Endothelial cell of umbilical vein (primary cell): Measurements from ENCODE around the gene LGI1. TPM values are rescaled to one million over a fixed set of nuclear protein-coding genes. Genes with fewer than 3 reads are reported as not detected.

Experiments used
- BruUV-seq: library from RNA; stranded (reverse); fragments of 400-500 nt; replicated peaks from 2 replicates; lab custom pipeline; 2021; lab: Mats Ljungman, UMichigan
- CTCF ChIA-PET: fragments of 300-600, 350-600 bp; sonication (Branson Sonifier 250); formaldehyde crosslinking; loops from one replicate; lab custom pipeline; 2021; ENCODE audit warnings: antibody characterized with exemption, inconsistent platforms; lab: Charles Lee
- POLR2A ChIA-PET: fragments of 300-600, 350-600 bp; sonication (Branson Sonifier 250); formaldehyde crosslinking; loops from one replicate; lab custom pipeline; 2021; ENCODE audit warnings: antibody characterized with exemption, inconsistent platforms; lab: Charles Lee
- DNase-seq: peaks from one replicate; pipeline ENCODE4 v3.0.0-alpha.2; 2011; ENCODE audit warnings: low read depth, low spot score
- FAIRE-seq: peaks from 2 replicates; lab custom pipeline; 2011; peaks lifted over from hg19 to GRCh38; lab: Jason Lieb, UNC
- H2AFZ ChIP-seq: 2 replicates; pipeline ENCODE4 v1.6.0; 2012; ENCODE audit warnings: low read depth, low read length, control low read depth, inconsistent platforms
- H3K27ac ChIP-seq: 2 replicates; pipeline ENCODE4 v1.5.1; 2011; ENCODE audit warnings: low read depth, mild to moderate bottlenecking, control low read depth, low read length, moderate library complexity; ENCODE audit not compliant: insufficient read depth
- H3K27me3 ChIP-seq, 2 experiments: 2 replicates each; pipeline versions ENCODE4 v1.6.0 to v1.6.1; 2011; ENCODE audit warnings: low read length in 2 of 2, mixed read lengths in 1 of 2; ENCODE audit not compliant: control insufficient read depth in 2 of 2, insufficient read depth in 2 of 2
- H3K36me3 ChIP-seq, 2 experiments: 2 replicates in 1 of 2; 3 replicates in 1 of 2; pipeline ENCODE4 v1.5.1; 2011; ENCODE audit warnings: low read length in 2 of 2, mild to moderate bottlenecking in 1 of 2, moderate library complexity in 1 of 2; ENCODE audit not compliant: control insufficient read depth in 2 of 2, insufficient read depth in 2 of 2; ENCODE audit errors: extremely low read depth in 1 of 2
- H3K4me1 ChIP-seq: 3 replicates; pipeline ENCODE4 v1.5.1; 2011; ENCODE audit warnings: mild to moderate bottlenecking, low read length; ENCODE audit not compliant: control insufficient read depth, insufficient read depth; ENCODE audit errors: extremely low read depth
- H3K4me2 ChIP-seq: 2 replicates; pipeline ENCODE4 v1.6.1; 2011; ENCODE audit warnings: low read length, control low read depth, mixed read lengths; ENCODE audit not compliant: insufficient read depth
- H3K4me3 ChIP-seq, 3 experiments: fragments of 200-600 bp in 1 of 3; sonication (generic), shearing (Covaris generic) in 1 of 3; replicated peaks in 1 of 3; 2 replicates each; pipeline ENCODE4 v1.5.1; 2011 to 2016; ENCODE audit warnings: control low read depth in 3 of 3, low read length in 3 of 3, mild to moderate bottlenecking in 2 of 3, inconsistent platforms in 1 of 3, low read depth in 1 of 3, moderate library complexity in 1 of 3; ENCODE audit not compliant: insufficient read depth in 1 of 3
- H3K79me2 ChIP-seq: 2 replicates; pipeline ENCODE4 v1.6.0; 2012; ENCODE audit warnings: low read length, inconsistent platforms; ENCODE audit not compliant: control insufficient read depth, insufficient read depth
- H3K9ac ChIP-seq: replicated peaks from 2 replicates; pipeline ENCODE3; 2011; ENCODE audit warnings: low read length, control low read depth; ENCODE audit not compliant: insufficient read depth; ENCODE audit errors: extremely low read depth
- H3K9me1 ChIP-seq: replicated peaks from 3 replicates; pipeline ENCODE4 v1.6.0; 2011; ENCODE audit warnings: mild to moderate bottlenecking, low read length; ENCODE audit not compliant: control insufficient read depth, insufficient read depth; ENCODE audit errors: extremely low read depth
- H3K9me3 ChIP-seq: replicated peaks from 2 replicates; pipeline ENCODE4 v1.5.1; 2012; ENCODE audit warnings: low read length, inconsistent platforms; ENCODE audit not compliant: control insufficient read depth, insufficient read depth
- H4K20me1 ChIP-seq: replicated peaks from 2 replicates; pipeline ENCODE3; 2011; ENCODE audit warnings: mild to moderate bottlenecking, low read length; ENCODE audit not compliant: control insufficient read depth, insufficient read depth; ENCODE audit errors: extremely low read depth
- CTCF ChIP-seq, 2 donors: IDR thresholded peaks; 1 replicate in 1 of 2; 2 replicates in 1 of 2; pipeline ENCODE4 v1.5.1; 2011; ENCODE audit warnings: low read length in 2 of 2, mild to moderate bottlenecking in 2 of 2, moderate library complexity in 2 of 2, control low read depth in 1 of 2, inconsistent platforms in 1 of 2, low read depth in 1 of 2; ENCODE audit not compliant: insufficient read depth in 1 of 2; ENCODE audit errors: extremely low read depth in 1 of 2
- EZH2 ChIP-seq: IDR thresholded peaks from 2 replicates; pipeline ENCODE4 v1.6.1; 2012; ENCODE audit warnings: borderline replicate concordance, low read depth, mild to moderate bottlenecking, moderate library complexity, low read length, inconsistent platforms; ENCODE audit not compliant: severe bottlenecking
- FOS ChIP-seq: IDR thresholded peaks from 2 replicates; pipeline ENCODE4 v1.6.1; 2011; ENCODE audit warnings: mild to moderate bottlenecking, low read length, moderate library complexity, borderline replicate concordance; ENCODE audit not compliant: insufficient read depth
- GATA2 ChIP-seq: IDR thresholded peaks from 2 replicates; pipeline ENCODE4 v1.7.0; 2011; ENCODE audit warnings: low read depth, mild to moderate bottlenecking, moderate library complexity, mixed read lengths, low read length; ENCODE audit not compliant: insufficient read length, insufficient read depth
- JUN ChIP-seq: IDR thresholded peaks from 2 replicates; pipeline ENCODE4 v1.6.1; 2011; ENCODE audit warnings: borderline replicate concordance, low read depth; ENCODE audit not compliant: insufficient read length, insufficient read depth
- MAX ChIP-seq: IDR thresholded peaks from 2 replicates; pipeline ENCODE4 v1.6.1; 2011; ENCODE audit not compliant: insufficient read depth, insufficient read length
- MYC ChIP-seq: IDR thresholded peaks from one replicate; pipeline ENCODE4 v1.6.1; 2011; ENCODE audit warnings: mild to moderate bottlenecking, low read depth, low read length
- POLR2A ChIP-seq: IDR thresholded peaks from 2 replicates; pipeline ENCODE4 v1.6.1; 2012; ENCODE audit warnings: low read depth, mild to moderate bottlenecking, control low read depth, low read length
- POLR2AphosphoS5 ChIP-seq: IDR thresholded peaks from 2 replicates; pipeline ENCODE4 v1.6.1; 2012; ENCODE audit warnings: low read depth, mild to moderate bottlenecking, control low read depth, low read length, moderate library complexity; ENCODE audit not compliant: insufficient read depth
- dilution Hi-C: fragments of 300-500 bp; cut with MboI; formaldehyde crosslinking; loops from one replicate; pipeline ENCODE4 v1.15.0; 2019; ENCODE audit warnings: low sequenced_read_pairs; ENCODE audit not compliant: extremely low pct_ligation_motif_present
- intact Hi-C: fragments of 100-400 bp; cut with micrococcal nuclease; formaldehyde crosslinking; loops from one replicate; pipeline ENCODE4 v1.10.0; 2022
- polyA plus RNA-seq, 4 experiments: library from polyadenylated mRNA; depleted of rRNA in 3 of 4; stranded (reverse) in 3 of 4; unstranded in 1 of 4; fragments of >200 nt; gene quantifications; 2 replicates each; pipeline versions ENCODE4 v1.2.1 to v1.2.3, GENCODE V29; 2011 to 2012; ENCODE audit warnings: missing spikeins in 1 of 4
- total RNA-seq: library from RNA; stranded (reverse); gene quantifications from 2 replicates; pipeline ENCODE4 v1.2.3, GENCODE V29; 2021

Gene LGI1
- total and polyA plus RNA-seq, 2 donors (not counting 3 experiments of a cell fraction or from before 2014, with no cell fraction given), result not detected

- dilution Hi-C loops, result no loop called here
- FAIRE-seq, result no peak
- peaks cover 16 to 17% of the 10 kb centered on the region in 2 experiments for H3K27me3 ChIP-seq
Observed at GRCh38 chr10:93762979-93763391, 5.2 kb downstream of the LGI1 start.

More at GRCh38 chr10:93762979-93763391, 5.2 kb downstream of the LGI1 start:
- Histone ChIP-seq H3K36me3 (no peaks in the 10 kb centered on the region), H3K9ac (no peak overlapping the region), H3K4me2 (no peak overlapping the region), H3K79me2 (no peaks in the 10 kb centered on the region), H3K9me1 (no peaks in the 10 kb centered on the region), H3K9me3 (no peaks in the 10 kb centered on the region), H3K4me3 (no peak overlapping the region), H3K27ac (no peak overlapping the region), H2AFZ (no peak overlapping the region), H3K4me1 (no peaks in the 10 kb centered on the region), H4K20me1 (no peaks in the 10 kb centered on the region)
- POLR2A ChIA-PET, result no interaction called here
- no TSS peak for BruUV-seq
- CTCF ChIA-PET, result no interaction called here
- no peak for DNase-seq
- no peak for TF ChIP-seq MYC
- TF ChIP-seq FOS, result no peak
- no peak for TF ChIP-seq JUN
- no peak for TF ChIP-seq EZH2
- TF ChIP-seq POLR2A, result no peak
- no peak for TF ChIP-seq MAX
- no peak for TF ChIP-seq CTCF (IDR thresholded peaks at IDR 0.05; ENCODE audit: extremely low read depth in 1 of 2, insufficient read depth in 1 of 2, low read depth in 1 of 2, low read length in 2 of 2)
- TF ChIP-seq GATA2, result no peak
- TF ChIP-seq POLR2AphosphoS5, result no peak
- intact Hi-C loops, result no loop called here
